ENCODE measurements around the gene CHAF1B. TPM values are rescaled to one million over a fixed set of nuclear protein-coding genes. Genes with fewer than 3 reads are reported as not detected.

CHAF1B gene
- total RNA-seq, 2 donors from 2014 or later = 0.33 to 1.2 TPM

DNA sequence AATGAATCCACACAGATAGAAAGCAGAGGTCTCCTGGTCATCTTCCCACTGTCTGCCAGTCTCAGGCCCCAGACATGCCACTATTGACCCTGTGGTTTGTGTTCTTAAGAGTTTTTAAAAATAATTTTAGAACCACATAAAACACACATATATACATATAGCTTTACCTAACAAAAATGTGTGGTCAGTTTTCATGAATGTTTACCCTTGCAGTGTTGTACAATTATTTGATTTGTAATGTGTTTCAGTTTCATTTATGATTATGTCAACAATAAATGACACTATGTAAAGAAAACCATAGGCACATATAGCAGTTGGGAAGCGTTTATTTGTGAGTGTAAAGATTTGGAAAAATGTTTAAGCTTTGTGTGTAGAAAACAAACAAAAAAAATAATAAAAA lies 17.1 kb downstream of the CHAF1B start:
- TF ChIP-seq, protein P1, sequence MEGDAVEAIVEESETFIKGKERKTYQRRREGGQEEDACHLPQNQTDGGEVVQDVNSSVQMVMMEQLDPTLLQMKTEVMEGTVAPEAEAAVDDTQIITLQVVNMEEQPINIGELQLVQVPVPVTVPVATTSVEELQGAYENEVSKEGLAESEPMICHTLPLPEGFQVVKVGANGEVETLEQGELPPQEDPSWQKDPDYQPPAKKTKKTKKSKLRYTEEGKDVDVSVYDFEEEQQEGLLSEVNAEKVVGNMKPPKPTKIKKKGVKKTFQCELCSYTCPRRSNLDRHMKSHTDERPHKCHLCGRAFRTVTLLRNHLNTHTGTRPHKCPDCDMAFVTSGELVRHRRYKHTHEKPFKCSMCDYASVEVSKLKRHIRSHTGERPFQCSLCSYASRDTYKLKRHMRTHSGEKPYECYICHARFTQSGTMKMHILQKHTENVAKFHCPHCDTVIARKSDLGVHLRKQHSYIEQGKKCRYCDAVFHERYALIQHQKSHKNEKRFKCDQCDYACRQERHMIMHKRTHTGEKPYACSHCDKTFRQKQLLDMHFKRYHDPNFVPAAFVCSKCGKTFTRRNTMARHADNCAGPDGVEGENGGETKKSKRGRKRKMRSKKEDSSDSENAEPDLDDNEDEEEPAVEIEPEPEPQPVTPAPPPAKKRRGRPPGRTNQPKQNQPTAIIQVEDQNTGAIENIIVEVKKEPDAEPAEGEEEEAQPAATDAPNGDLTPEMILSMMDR (IDR thresholded peaks at IDR 0.05) = no peak
- no peaks in the 10 kb centered on the region for H3K36me3 ChIP-seq
- no peak overlapping the region for H3K4me3 ChIP-seq
- no peaks in the 10 kb centered on the region for H3K4me1 ChIP-seq
- H3K27me3 ChIP-seq = no peaks in the 10 kb centered on the region
- H3K27ac ChIP-seq = no peak overlapping the region
- no peak for DNase-seq (ENCODE audit: low spot score)
- H3K9me3 ChIP-seq = no peaks in the 10 kb centered on the region

DNA sequence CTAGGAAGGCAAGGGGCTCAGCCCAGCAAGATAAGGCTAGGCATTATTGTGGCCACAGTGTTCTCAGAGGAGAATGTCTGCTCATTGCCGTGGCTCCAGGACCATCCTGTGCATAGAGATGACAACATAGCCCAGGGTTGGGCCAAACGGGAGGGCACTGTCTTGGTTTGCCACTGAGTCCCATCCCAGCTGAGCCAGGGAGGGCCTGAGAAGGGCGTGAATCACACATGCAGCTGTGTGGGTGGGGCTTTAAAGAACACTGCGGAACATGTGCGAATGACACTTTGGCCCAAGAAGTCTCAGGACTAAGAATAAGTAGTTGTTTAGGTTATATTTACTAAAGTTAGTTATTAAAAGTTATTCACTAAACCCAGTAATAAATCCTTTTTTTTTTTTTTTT lies 18.5 kb downstream of the CHAF1B start:
- Histone ChIP-seq H3K36me3 (no peaks in the 10 kb centered on the region), H3K27ac (no peak overlapping the region), H3K4me3 (no peak overlapping the region), H3K27me3 (no peaks in the 10 kb centered on the region), H3K4me1 (no peaks in the 10 kb centered on the region), H3K9me3 (no peaks in the 10 kb centered on the region)
- no peak for DNase-seq (ENCODE audit: low spot score)
- TF ChIP-seq, protein P1 (IDR thresholded peaks at IDR 0.05) = no peak

DNA sequence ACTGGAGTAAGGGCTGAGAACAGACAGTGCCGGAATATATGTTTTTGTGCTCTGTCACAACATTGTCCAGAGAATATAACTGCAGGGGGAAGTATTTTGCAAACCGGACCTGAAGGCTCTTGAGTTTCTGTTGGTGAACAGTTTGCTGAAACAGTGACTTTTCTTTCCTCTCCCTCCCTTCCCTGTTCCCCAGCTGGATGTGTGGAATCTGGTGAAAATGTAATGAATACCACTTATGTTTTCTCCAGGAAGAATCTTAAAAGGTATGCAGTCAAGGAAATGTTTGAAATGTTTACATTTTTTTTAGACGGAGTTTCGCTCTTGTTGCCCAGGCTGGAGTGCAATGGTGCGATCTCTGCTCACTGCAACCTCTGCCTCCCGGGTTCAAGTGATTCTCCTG lies 23.4 kb downstream of the CHAF1B start:
- H3K27me3 ChIP-seq = no peaks in the 10 kb centered on the region
- H3K27ac ChIP-seq = no peak overlapping the region
- H3K9me3 ChIP-seq = no peaks in the 10 kb centered on the region
- DNase-seq (ENCODE audit: low spot score) = no peak
- no peaks in the 10 kb centered on the region for H3K36me3 ChIP-seq
- TF ChIP-seq, protein P1 (IDR thresholded peaks at IDR 0.05) = no peak
- no peaks in the 10 kb centered on the region for H3K4me1 ChIP-seq
- H3K4me3 ChIP-seq = no peak overlapping the region

DNA sequence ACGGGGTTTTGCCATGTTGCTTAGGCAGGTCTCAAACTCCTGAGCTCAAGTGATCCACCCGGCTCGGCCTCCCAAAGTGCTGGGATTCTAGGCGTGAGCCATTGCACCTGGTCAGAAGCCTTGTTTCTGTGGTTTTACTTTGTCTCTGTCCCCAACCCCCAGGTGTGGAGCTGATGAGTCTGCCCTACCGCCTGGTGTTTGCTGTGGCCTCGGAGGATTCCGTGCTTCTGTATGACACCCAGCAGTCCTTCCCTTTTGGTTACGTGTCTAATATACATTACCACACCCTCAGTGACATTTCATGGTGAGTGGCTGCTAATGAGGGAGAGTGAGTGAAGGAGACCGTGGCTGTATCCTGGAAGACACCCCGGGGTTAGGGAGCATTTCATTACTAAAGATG lies 26.1 kb downstream of the CHAF1B start:
- no peak overlapping the region for H3K27ac ChIP-seq
- H3K27me3 ChIP-seq = no peaks in the 10 kb centered on the region
- H3K36me3 ChIP-seq = no peaks in the 10 kb centered on the region
- H3K4me3 ChIP-seq = no peak overlapping the region
- TF ChIP-seq, protein P1 (IDR thresholded peaks at IDR 0.05) = no peak
- no peak for DNase-seq (ENCODE audit: low spot score)
- no peaks in the 10 kb centered on the region for H3K9me3 ChIP-seq
- no peaks in the 10 kb centered on the region for H3K4me1 ChIP-seq

DNA sequence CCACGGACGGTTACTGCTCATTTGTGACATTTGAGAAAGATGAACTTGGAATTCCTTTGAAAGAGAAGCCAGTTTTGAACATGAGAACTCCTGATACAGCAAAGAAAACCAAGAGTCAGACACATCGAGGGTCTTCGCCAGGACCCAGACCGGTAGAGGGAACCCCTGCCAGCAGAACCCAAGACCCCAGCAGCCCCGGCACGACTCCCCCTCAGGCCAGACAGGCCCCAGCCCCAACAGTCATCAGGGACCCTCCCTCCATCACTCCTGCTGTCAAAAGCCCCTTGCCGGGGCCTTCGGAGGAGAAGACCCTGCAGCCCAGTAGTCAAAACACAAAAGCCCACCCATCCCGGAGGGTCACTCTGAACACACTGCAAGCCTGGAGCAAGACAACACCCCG lies 27.7 kb downstream of the CHAF1B start:
- H3K36me3 ChIP-seq = no peaks in the 10 kb centered on the region
- no peak for DNase-seq (ENCODE audit: low spot score)
- H3K9me3 ChIP-seq = no peaks in the 10 kb centered on the region
- H3K27me3 ChIP-seq = no peaks in the 10 kb centered on the region
- no peak overlapping the region for H3K4me3 ChIP-seq
- H3K4me1 ChIP-seq = no peaks in the 10 kb centered on the region
- H3K27ac ChIP-seq = no peak overlapping the region
- TF ChIP-seq, protein P1 (IDR thresholded peaks at IDR 0.05) = no peak

DNA sequence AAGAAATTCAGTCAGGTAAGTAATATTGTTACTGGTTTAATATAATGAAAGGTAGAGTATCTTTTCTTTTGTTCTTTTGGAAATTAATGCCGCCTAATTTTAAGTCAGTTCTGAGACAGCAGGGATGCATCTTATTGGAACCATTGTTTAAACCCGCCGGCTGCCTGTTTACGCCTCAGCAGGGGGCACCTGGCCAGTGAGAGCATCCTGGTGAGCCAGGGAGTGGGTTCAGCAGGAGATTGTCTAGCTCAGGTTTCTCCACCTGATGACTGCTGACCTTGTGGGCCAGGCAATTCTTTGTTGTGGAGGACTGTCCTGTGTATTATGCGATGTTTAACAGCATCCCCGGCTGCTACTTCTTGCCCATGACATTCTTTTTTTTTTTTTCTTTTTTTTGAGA lies 30.2 kb downstream of the CHAF1B start:
- Histone ChIP-seq H3K36me3 (no peaks in the 10 kb centered on the region), H3K27me3 (no peaks in the 10 kb centered on the region), H3K9me3 (no peaks in the 10 kb centered on the region), H3K27ac (no peak overlapping the region), H3K4me3 (no peak overlapping the region), H3K4me1 (peaks cover 0 to 8% of the 10 kb centered on the region in 2 donors)
- TF ChIP-seq, protein P1 (IDR thresholded peaks at IDR 0.05) = no peak
- DNase-seq (ENCODE audit: low spot score) = no peak
